ENCODE data around the gene KCNMA1.

The KCNMA1 gene

GRCh38 chr10:77226853-77227565 lies 410.6 kb downstream of the KCNMA1 start:
- DNase-seq, result no peak

- no peak for DNase-seq
Observed at GRCh38 chr10:77226452-77226851, 411.2 kb downstream of the KCNMA1 start.

- no peak for DNase-seq
Observed at GRCh38 chr10:77226020-77226419, 411.6 kb downstream of the KCNMA1 start.

- DNase-seq, result no peak
Observed at GRCh38 chr10:77223526-77224460, 413.8 kb downstream of the KCNMA1 start.

- no peak for DNase-seq
Observed at GRCh38 chr10:77220150-77220549, 417.5 kb downstream of the KCNMA1 start.

DNA sequence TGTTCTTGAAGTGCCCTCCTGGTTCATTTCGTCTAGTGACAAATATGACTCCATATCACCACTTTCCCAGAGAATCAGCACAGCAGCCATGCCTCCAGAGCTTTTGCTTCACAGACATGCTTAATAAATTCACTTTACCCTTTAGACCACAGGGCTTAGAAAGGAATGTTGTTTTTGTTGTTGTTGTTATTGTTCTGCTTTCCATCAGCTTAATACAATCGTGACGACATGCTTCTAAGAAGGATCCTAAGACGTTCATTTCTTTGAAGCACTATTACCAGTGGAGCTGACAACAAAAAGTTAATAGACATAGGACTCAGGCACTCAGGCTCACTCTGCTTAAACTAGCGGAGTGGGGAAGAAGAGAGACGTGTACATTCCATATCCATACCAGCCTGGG lies 418.6 kb downstream of the KCNMA1 start:
- no peak for DNase-seq

GRCh38 chr10:77214799-77215198 lies 422.8 kb downstream of the KCNMA1 start:
- no peak for DNase-seq

DNA sequence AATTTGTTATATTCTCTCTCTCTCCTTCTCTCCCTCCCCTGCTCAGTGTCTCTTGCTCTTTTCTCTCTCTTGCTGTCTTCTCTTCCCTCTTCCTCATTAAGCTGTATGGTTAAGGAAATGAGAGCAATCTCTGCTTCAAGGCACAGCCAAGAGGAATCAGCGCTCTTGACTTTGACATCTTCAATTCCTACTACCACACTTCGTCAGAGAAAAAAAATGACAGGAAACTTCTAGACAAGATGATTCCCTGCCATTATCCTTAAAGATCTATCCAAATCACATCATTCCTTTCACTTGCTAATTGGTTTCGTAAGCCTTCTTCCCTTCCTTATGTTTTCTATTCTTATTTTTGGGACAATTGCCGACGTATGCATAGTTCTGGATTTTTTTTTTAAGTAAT lies 425.0 kb downstream of the KCNMA1 start:
- DNase-seq, result no peak

- no peak for DNase-seq
Observed at GRCh38 chr10:77210645-77211044, 427.0 kb downstream of the KCNMA1 start.

GRCh38 chr10:77208684-77209256 lies 428.8 kb downstream of the KCNMA1 start:
- no peak for DNase-seq

DNA sequence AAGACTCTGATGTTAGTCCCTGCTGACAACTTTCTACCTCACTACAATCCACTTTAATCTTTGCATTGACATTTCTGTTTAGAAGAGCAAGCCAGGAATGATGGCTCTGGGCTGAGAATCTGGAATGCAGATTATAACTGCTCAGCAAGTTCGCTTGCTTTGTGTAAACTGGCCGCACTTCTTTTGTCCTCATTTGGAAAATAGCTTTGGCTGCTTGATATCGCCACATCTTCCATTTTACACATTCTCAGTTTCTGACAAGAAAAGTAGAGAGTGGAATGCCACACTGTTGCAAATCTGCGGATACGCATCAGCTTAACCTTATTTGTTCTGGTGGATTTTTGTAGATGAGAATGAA lies 429.8 kb downstream of the KCNMA1 start:
- no peak for DNase-seq

DNA sequence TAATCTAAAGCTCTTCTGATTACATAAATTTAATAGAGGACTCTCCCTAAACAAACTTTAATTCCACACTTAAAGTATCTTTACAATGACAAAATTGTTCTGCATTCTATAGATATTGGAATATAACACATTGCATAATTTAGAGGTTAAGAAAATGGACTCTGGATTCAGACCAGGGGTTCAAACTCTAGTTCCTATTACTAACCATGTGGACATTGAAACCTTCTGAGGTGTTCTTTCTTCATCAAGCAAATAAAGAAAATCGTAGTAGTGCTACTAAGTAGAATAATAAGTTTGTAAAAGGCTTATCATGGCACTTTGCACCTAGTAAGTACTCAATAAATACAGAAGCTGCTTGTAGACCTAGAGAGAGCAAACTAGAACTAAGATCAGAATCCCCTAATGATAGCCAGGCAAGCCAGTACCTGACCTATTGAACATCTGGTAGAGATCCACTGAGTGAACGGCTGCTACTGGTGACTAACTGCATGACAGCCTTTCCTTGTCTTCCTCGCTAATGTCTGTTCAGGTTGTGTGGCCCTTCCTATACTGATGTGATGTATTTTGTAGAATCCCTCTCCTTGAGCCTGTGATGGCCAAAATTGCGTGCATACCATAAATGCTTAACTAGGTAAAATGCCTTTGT lies 430.3 kb downstream of the KCNMA1 start:
- DNase-seq, result no peak

GRCh38 chr10:77205135-77205534 lies 432.5 kb downstream of the KCNMA1 start:
- DNase-seq, result no peak

GRCh38 chr10:77204171-77204570 lies 433.4 kb downstream of the KCNMA1 start:
- no peak for DNase-seq

GRCh38 chr10:77202857-77203256 lies 434.8 kb downstream of the KCNMA1 start:
- no peak for DNase-seq

DNA sequence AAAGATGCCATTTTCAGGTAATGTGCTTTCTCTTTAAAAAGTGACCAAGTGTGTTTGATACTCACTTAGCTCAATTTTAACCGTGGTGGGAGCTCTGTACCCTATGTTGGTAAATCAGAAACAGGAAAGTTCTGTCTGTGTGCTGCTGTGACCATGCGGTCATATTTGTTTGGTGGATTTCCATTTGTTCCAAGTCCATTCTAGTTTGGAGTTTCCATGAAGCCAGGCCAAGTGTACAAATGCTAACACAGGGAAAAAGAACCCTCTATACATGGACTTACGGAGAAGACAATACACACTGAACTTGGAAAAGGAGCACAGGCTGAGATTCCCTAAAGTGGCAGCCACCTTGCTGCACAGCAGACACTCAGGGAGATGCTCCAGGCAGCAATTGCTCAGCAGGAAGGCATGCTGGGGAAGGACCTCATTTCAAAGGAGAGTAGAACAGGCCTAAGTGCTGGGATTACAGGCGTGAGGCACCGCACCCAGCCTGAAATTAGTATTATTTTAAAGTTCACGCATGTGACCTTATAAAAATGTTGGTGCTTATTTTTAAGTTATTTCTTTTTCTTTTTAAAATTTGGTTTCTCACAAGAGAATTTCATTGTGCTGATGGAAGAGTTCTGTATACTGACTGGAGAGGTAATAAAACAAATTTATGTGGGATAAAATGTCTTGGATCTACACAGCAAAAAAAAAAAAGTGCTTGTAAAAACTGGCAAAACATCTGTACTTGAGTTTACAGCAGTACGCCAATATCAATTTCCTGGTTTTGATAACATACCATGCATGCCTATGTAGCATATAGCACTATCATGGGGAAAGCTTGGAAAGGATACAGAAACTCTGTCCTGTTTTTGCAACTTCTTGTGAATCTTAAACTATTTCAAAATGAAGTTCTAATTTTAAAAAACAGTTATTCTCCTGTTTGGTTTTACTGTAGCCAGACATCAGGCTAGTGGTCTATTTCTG lies 436.2 kb downstream of the KCNMA1 start:
- no peak for DNase-seq

GRCh38 chr10:77197544-77197943 lies 440.1 kb downstream of the KCNMA1 start:
- no peak for DNase-seq

DNA sequence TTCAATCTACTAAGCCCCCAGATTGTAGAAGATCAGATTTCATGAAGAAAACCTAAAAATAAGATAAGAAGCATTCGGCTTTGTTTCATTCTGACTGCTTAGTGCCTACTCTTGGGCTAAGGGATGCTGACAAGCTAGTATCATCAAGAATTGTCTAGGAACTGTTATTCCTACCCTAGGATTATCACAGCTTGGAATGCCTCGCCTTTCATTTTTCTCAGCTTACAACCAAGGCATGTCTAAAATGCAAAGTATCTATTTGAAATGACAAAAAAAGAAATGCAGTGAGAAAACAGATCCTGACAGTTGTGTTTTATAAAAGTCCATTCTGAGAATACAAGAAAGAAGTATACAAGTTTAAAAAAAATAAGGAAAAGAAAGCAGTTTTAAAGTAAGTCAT lies 441.0 kb downstream of the KCNMA1 start:
- no peak for DNase-seq

DNA sequence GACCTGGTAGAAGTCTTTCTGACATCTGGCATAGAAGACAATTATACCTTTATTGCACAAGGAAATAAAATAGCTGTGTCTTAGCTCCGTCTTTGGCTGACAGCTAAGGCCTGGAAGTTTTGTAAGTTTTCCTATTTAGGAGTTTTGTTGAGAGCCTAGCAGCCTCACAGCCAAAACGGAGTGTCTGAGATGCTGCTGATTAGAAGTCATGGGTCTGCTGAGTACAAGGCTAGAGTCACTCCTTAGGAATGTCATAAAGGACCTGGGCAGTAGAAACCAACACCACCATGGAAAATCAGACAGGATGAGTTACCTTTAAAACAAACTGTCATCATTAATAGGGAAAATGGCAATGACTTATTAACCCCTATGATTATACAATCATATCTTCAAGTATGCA lies 442.5 kb downstream of the KCNMA1 start:
- no peak for DNase-seq

- no peak for DNase-seq
Observed at GRCh38 chr10:77193001-77193400, 444.6 kb downstream of the KCNMA1 start.

- no peak for DNase-seq
Observed at GRCh38 chr10:77192402-77192801, 445.2 kb downstream of the KCNMA1 start.

All from GDM1 (cell line).